GM12874 (cell line): ENCODE measurements around the gene ZSCAN30.

Source experiments
- CTCF ChIP-seq: IDR thresholded peaks from 2 replicates; pipeline ENCODE4 v1.5.1; 2011; ENCODE audit warnings: low read depth, mild to moderate bottlenecking, control low read depth, low read length, moderate library complexity; ENCODE audit not compliant: insufficient read depth

ZSCAN30 gene

GRCh38 chr18:35296060-35296459, 6.0 kb upstream of the ZSCAN30 start:
- TF ChIP-seq CTCF = no peak

- no peak for TF ChIP-seq CTCF
Measured at GRCh38 chr18:35291166-35291565, 1.1 kb upstream of the ZSCAN30 start.

GRCh38 chr18:35289727-35290093, 319 bp downstream of the ZSCAN30 start:
- TF ChIP-seq CTCF = no peak

- no peak for TF ChIP-seq CTCF
Measured at GRCh38 chr18:35289293-35289692, 736 bp downstream of the ZSCAN30 start.

GRCh38 chr18:35284841-35285240, 5.2 kb downstream of the ZSCAN30 start:
- no peak for TF ChIP-seq CTCF

- TF ChIP-seq CTCF = no peak
Measured at GRCh38 chr18:35283923-35284794, 5.9 kb downstream of the ZSCAN30 start.

- TF ChIP-seq CTCF = no peak
Measured at GRCh38 chr18:35282353-35282752, 7.7 kb downstream of the ZSCAN30 start.

- TF ChIP-seq CTCF = no peak
Measured at GRCh38 chr18:35278969-35279368, 11.1 kb downstream of the ZSCAN30 start.
